GM23248 (cell line): Measurements from ENCODE around the gene HSF2BP. TPM values are rescaled to one million over a fixed set of nuclear protein-coding genes. Genes with fewer than 3 reads are reported as not detected.
"Not testable (repeated sequence)": the region's sequence is repeated elsewhere in the genome, so short reads cannot be mapped to it uniquely, and the experiment has no call there.

Source experiments
- DNase-seq: peaks from one replicate; pipeline ENCODE4 v3.0.0-alpha.2; 2015
- H2AFZ ChIP-seq: fragments of 200-600 bp; sonication (generic); 2 replicates; pipeline ENCODE4 v1.6.1; 2016; ENCODE audit warnings: antibody characterized with exemption
- H3F3A ChIP-seq: fragments of 200-600 bp; sonication (generic); 2 replicates; pipeline ENCODE4 v1.6.1; 2016; ENCODE audit warnings: mild to moderate bottlenecking, antibody characterized with exemption, mixed run types; ENCODE audit not compliant: insufficient read depth
- H3K27ac ChIP-seq: fragments of 200-600 bp; sonication (generic); 2 replicates; pipeline ENCODE4 v1.5.1; 2016; ENCODE audit warnings: mild to moderate bottlenecking
- H3K27me3 ChIP-seq: fragments of 200-600 bp; sonication (generic); replicated peaks from 2 replicates; pipeline ENCODE4 v1.6.1; 2016; ENCODE audit warnings: mild to moderate bottlenecking; ENCODE audit not compliant: insufficient read depth
- H3K36me3 ChIP-seq: fragments of 200-600 bp; sonication (generic); 2 replicates; pipeline ENCODE4 v1.6.1; 2016; ENCODE audit warnings: low read depth, mild to moderate bottlenecking
- H3K4me1 ChIP-seq: fragments of 200-600 bp; sonication (generic); 2 replicates; pipeline ENCODE4 v1.6.1; 2016; ENCODE audit warnings: mild to moderate bottlenecking; ENCODE audit not compliant: insufficient read depth
- H3K4me2 ChIP-seq: fragments of 200-600 bp; sonication (generic); one replicate; pipeline ENCODE4 v1.6.1; 2016; ENCODE audit warnings: mild to moderate bottlenecking; ENCODE audit not compliant: unreplicated experiment
- H3K4me3 ChIP-seq: fragments of 200-600 bp; sonication (generic); 2 replicates; pipeline ENCODE4 v1.5.1; 2016; ENCODE audit warnings: mild to moderate bottlenecking
- H3K79me2 ChIP-seq: fragments of 200-600 bp; sonication (generic); 2 replicates; pipeline ENCODE4 v1.6.1; 2016; ENCODE audit warnings: mild to moderate bottlenecking; ENCODE audit not compliant: insufficient read depth
- H3K9ac ChIP-seq: fragments of 200-600 bp; sonication (generic); 2 replicates; pipeline ENCODE4 v1.6.1; 2016; ENCODE audit warnings: mild to moderate bottlenecking
- H3K9me2 ChIP-seq: fragments of 200-600 bp; sonication (generic); 2 replicates; pipeline ENCODE4 v1.6.1; 2016; ENCODE audit warnings: mixed run types, mild to moderate bottlenecking, moderate library complexity; ENCODE audit not compliant: insufficient read depth
- H3K9me3 ChIP-seq: fragments of 200-600 bp; sonication (generic); one replicate; pipeline ENCODE4 v1.6.1; 2017; ENCODE audit warnings: low read depth
- H4K20me1 ChIP-seq: fragments of 200-600 bp; sonication (generic); 2 replicates; pipeline ENCODE4 v1.6.0; 2016; ENCODE audit not compliant: insufficient read depth
- EZH2 ChIP-seq: fragments of 200-600 bp; sonication (generic); IDR thresholded peaks from 2 replicates; pipeline ENCODE4 v1.6.1; 2018; ENCODE audit warnings: antibody characterized with exemption, mild to moderate bottlenecking; ENCODE audit not compliant: insufficient read depth, poor library complexity, severe bottlenecking
- EZH2phosphoT487 ChIP-seq: fragments of 200-600 bp; sonication (generic); IDR thresholded peaks from 2 replicates; pipeline ENCODE4 v1.6.1; 2018; ENCODE audit warnings: antibody characterized with exemption, moderate library complexity, mild to moderate bottlenecking, low read depth; ENCODE audit not compliant: insufficient read depth
- WGBS, 2 experiments: methylation state at CpG; one replicate each; pipeline ENCODE4 v1.1.6; 2015 to 2017; ENCODE audit warnings: low lambda C conversion rate in 2 of 2, low coverage in 1 of 2; ENCODE audit errors: missing lambda C conversion rate in 2 of 2; 5-methylcytosine and 5-hydroxymethylcytosine counted together
- in situ Hi-C: fragments of 300-500 bp; cut with MboI; formaldehyde crosslinking; loops from 2 replicates; pipeline ENCODE4 v1.15.0; 2020
- polyA plus RNA-seq: library from polyadenylated mRNA; unstranded; fragments of >200 nt; fragmentation: Nextera tagmentation; extraction: Ambion mirVana; gene quantifications from 2 replicates; pipeline ENCODE4 v1.2.1, GENCODE V29; 2016
- total RNA-seq: library from RNA; depleted of rRNA; stranded (reverse); fragments of >200 nt; shearing (Covaris generic); gene quantifications from 2 replicates; pipeline ENCODE4 v1.2.3, GENCODE V29; 2014

Gene HSF2BP
- total and polyA plus RNA-seq, 2 experiments from 2014 or later: 1.6 to 4.8 TPM

GRCh38 chr21:43652616-43653015 lies 6.7 kb downstream of the HSF2BP start:
- 89 to 90% methylated on average over 5 to 6 of the region's 6 CpGs for WGBS, 2 experiments

GRCh38 chr21:43651926-43652325 lies 7.4 kb downstream of the HSF2BP start:
- in situ Hi-C loops, H3K36me3 ChIP-seq, H3K9me3 ChIP-seq, H3K27ac ChIP-seq, H3F3A ChIP-seq, H4K20me1 ChIP-seq, H3K4me1 ChIP-seq, H2AFZ ChIP-seq, H3K4me3 ChIP-seq, H3K27me3 ChIP-seq, H3K4me2 ChIP-seq, H3K9ac ChIP-seq, DNase-seq, H3K79me2 ChIP-seq, H3K9me2 ChIP-seq: not testable (repeated sequence)
- WGBS, 2 experiments: 90% methylated on average over 6 of the region's 6 CpGs

More at GRCh38 chr21:43652616-43653015, 6.7 kb downstream of the HSF2BP start:
- Histone ChIP-seq H3K9me2 (no peaks in the 10 kb centered on the region), H3K36me3 (no peaks in the 10 kb centered on the region), H3K27me3 (no peaks in the 10 kb centered on the region), H2AFZ (no peak overlapping the region), H3F3A (peaks cover 8% of the 10 kb centered on the region), H3K4me1 (0 out of 2 replicates have a peak, but pooled peaks cover 7% of the 10 kb centered on the region), H3K9ac (no peak overlapping the region), H3K4me2 (no peak overlapping the region), H3K4me3 (no peak overlapping the region), H3K79me2 (no peaks in the 10 kb centered on the region), H3K27ac (no peak overlapping the region), H3K9me3 (no peaks in the 10 kb centered on the region), H4K20me1 (no peaks in the 10 kb centered on the region)
- no peak for DNase-seq
- in situ Hi-C loops: no loop called here
- TF ChIP-seq EZH2 (no peak), EZH2phosphoT487 (no peak)

GRCh38 chr21:43648171-43648570 lies 11.1 kb downstream of the HSF2BP start:
- peaks cover 23% of the 10 kb centered on the region for H3K4me1 ChIP-seq
- no peak overlapping the region for H3K27ac ChIP-seq
- in situ Hi-C loops: loop anchor here (10.0 kb wide), 1 partner anchor 333 kb away; no protein-coding TSS in a partner anchor
- TF ChIP-seq EZH2phosphoT487 (no peak), EZH2 (no peak)
- no peaks in the 10 kb centered on the region for H3K36me3 ChIP-seq
- no peaks in the 10 kb centered on the region for H4K20me1 ChIP-seq
- no peak for DNase-seq
- H3K27me3 ChIP-seq: no peaks in the 10 kb centered on the region
- WGBS, 2 experiments: 72 to 76% methylated on average over 9 of the region's 9 CpGs
- H3K79me2 ChIP-seq: no peaks in the 10 kb centered on the region
- no peak overlapping the region for H3K4me2 ChIP-seq
- H3K9ac ChIP-seq: no peak overlapping the region
- H3K4me3 ChIP-seq: no peak overlapping the region
- peaks cover 15% of the 10 kb centered on the region for H3F3A ChIP-seq
- no peak overlapping the region for H2AFZ ChIP-seq
- no peaks in the 10 kb centered on the region for H3K9me2 ChIP-seq
- H3K9me3 ChIP-seq: no peaks in the 10 kb centered on the region

GRCh38 chr21:43646550-43647260 lies 12.6 kb downstream of the HSF2BP start:
- H3K9ac ChIP-seq: peak overlapping the region; percentile 32
- H3K4me3 ChIP-seq: no peak overlapping the region
- DNase-seq: peak; percentile 93
- peak overlapping the region; percentile 22; the same call in 1 of the 2 replicates for H3K27ac ChIP-seq
- WGBS, 2 experiments: 23% methylated on average over 7 of the region's 7 CpGs
- no peaks in the 10 kb centered on the region for H3K36me3 ChIP-seq
- no peaks in the 10 kb centered on the region for H3K79me2 ChIP-seq
- peaks cover 15% of the 10 kb centered on the region for H3F3A ChIP-seq
- in situ Hi-C loops: loop anchor here (10.0 kb wide), 1 partner anchor 332 kb away; no protein-coding TSS in a partner anchor
- H3K27me3 ChIP-seq: no peaks in the 10 kb centered on the region
- H3K4me2 ChIP-seq: peak overlapping the region; percentile 64
- TF ChIP-seq EZH2 (no peak), EZH2phosphoT487 (no peak)
- peaks cover 23% of the 10 kb centered on the region for H3K4me1 ChIP-seq
- no peaks in the 10 kb centered on the region for H3K9me2 ChIP-seq
- no peaks in the 10 kb centered on the region for H3K9me3 ChIP-seq
- H4K20me1 ChIP-seq: no peaks in the 10 kb centered on the region
- no peak overlapping the region for H2AFZ ChIP-seq
